ENCODE results near the gene ZNF432.
"Not testable (repeated sequence)": the region's sequence is repeated elsewhere in the genome, so short reads cannot be mapped to it uniquely, and the experiment has no call there.

ZNF432 gene

DNA sequence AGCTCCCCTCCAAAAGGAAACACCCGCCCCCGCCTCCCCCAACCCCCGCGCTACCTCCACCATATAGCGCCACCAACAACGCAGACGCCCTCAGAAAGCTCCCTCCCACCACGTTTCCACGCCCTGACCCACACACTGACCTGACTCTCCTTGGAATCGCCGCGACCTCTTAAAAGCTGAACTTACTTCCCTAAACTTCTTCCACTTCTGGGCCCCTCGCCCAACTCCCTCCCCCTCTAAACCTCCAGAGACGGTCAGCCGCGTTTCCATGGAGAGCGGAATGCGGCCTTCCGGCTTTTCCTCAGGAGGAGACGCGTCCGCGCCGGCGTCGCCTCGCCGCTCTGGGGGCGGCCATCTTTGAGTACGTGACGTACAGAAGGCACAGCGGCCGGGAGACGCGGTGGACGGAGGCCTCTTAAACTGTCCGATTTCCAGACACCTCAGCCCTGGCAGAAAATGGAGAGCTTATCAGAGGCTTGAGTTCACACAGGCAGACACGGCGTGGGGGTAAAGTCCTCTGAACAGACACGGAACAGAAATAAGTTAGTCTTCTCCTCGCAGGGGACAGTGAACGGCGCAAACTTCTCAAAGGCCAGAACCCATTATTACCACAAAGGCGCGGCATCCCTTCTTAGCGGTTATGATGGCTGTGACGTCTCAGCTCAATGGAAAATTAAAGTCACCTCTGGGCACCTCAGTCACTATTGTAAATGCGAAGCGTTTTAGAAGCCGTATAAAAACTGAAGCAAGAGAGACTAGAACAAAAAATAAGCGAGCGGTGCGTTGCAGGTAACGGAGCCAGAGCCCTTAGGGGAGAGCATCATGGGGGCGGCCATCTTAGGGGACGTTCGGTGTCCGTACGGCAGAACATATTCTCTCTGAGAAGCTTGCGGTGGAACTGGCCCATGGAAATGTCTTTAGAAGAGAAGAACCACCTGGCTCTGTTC lies at the start of gene ZNF432:
Gene ZNF432, minus strand, starts transcription at position 284 of the 947 bp plus-strand sequence. CDS start 1,970 bp downstream, outside the sequence.
- peak; percentile 96 for DNase-seq (ENCODE audit: low spot score)

GRCh38 chr19:52096416-52096815 lies 47.8 kb upstream of the ZNF432 start:
- DNase-seq (ENCODE audit: low spot score) = not testable (repeated sequence)

DNA sequence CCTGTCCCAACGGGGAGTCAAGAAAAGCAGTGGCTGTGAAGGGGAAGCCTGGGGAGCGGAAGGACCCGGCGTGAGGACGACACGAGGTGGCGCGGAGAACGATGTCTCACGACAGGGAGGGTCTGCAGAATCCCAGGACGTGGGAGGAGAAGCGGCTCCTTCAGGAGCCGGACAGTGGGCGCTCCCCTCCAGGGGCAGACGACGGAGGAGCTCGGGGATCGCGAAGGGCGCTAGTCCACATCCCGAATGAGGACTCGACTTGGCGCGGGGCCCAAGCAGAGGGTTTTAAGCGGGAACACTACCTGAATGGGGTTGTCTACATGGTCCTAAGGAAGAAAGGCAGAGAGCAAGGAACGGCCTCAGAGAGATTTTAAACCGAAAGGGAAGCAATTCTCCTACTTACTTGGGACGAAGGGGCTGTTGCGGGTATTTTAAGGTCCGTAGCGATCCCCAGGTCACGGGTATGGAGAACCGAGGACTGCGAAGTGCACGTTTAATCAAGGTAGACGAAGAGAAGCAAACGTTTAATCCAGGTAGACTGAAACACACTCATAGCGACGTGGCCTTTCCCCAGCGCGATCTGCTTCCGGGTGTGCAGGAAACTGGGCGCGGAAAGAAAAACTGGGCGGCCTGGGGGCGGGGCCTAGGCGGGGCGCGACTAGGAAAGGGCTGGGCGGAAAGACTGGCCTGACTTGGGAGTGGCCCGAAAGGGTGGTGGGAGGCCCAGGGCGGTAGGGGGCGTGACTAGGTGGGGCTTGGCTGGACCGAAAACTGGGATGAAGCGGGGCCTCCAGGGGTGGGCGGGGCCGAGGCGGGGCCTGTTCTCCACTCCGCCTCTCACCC lies 46.8 kb upstream of the ZNF432 start, which contains the start of gene ZNF841:
Gene ZNF841, minus strand, starts transcription at position 594 of the 843 bp plus-strand sequence. CDS start 10,964 bp downstream, outside the sequence.
- peak; percentile 96 for DNase-seq (ENCODE audit: low spot score)

DNA sequence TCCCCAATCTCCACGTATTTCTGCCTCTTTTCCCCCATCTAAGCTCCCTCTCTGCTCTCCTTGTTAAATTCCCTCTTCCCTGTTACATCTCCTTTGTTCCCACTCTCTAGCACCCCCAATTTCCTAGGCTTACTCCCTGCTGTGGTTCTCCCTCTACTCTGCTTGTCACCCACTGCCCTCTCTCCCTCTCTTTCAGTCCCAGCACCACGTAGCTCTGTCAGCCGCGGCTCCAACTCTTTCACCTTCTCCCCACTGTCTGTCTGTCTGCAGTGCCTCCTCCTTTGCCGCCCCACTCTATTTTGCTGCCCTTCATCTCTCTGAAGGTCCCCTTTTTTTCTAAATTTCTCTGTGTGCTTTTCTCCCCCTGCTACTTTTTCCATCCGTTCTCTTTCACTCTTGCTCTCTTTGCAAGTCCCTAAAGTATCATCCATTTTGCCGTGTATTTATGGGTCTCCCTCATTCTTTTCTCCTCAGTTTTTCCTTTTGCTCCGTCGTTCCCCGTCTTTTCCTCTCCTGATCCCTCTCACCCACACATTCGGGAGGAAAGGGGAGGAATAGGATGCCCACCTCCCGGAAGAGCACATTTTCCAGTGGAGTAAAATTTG lies 46.0 kb upstream of the ZNF432 start:
- no peak for DNase-seq (ENCODE audit: low spot score)

DNA sequence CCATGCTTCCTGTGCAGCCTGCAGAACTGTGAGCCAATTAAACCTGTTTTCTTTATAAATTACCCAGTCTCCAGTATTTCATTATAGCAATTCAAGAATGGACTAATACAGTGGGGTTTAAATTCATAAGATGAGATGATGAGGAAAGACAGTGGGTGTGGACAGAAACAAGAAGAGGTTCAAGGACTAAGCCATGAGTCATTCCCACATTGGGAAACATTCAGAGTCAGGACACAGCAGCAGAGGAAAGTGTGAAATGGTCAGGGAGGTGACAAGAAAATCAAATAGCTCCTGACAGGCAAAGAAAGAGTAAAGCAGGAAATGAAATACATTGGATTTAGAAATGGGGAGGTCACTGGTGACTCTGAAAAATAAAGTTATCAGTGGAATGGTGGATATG lies 37.8 kb upstream of the ZNF432 start:
- no peak for DNase-seq (ENCODE audit: low spot score)

DNA sequence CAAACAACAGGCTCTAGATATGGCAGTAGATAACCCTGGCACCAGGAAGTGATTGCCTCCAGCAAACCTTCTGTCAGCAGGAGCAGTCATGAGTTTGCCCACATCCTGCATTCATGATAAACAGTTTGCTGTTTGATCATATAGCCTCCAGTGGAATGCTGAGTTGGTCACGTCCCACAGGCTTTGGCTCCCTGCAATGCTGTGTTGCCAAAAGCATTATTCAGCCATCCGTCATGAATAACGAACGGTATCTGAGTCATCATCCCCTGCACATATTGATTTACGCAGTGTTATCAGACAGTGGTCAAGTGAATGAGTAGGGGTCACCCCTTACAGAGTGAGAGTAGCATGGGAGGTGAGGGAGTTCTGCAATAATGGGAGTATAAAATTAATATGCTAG lies 21.9 kb upstream of the ZNF432 start:
- DNase-seq (ENCODE audit: low spot score) = no peak

GRCh38 chr19:52069653-52070052 lies 21.0 kb upstream of the ZNF432 start:
- no peak for DNase-seq (ENCODE audit: low spot score)

DNA sequence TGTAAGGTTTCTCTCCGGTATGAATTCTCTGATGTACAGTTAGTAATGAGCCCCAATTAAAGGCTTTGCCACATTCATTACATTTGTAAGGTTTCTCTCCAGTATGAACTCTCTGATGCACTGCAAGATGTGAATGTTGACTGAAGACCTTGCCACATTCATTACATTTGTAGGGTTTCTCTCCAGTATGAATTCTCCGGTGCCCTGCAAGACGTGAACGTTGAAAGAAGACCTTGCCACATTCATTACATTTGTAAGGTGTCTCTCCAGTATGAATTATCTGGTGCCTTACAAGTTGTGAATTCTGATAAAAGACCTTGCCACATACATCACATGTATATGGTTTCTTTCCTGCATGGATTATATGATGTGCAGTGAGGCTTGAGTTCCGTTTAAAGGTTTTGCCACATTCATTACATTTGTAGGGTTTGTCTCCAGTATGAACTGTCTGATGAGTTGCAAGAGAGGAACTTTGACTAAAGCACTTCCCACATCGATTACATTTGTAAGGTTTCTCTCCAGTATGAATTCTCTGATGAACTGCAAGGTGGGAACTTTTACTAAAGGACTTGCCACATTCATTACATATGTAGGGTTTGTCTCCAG lies 17.7 kb upstream of the ZNF432 start:
- DNase-seq (ENCODE audit: low spot score) = no peak

- no peak for DNase-seq (ENCODE audit: low spot score)
Observed at GRCh38 chr19:52065399-52065798, 16.8 kb upstream of the ZNF432 start.

DNA sequence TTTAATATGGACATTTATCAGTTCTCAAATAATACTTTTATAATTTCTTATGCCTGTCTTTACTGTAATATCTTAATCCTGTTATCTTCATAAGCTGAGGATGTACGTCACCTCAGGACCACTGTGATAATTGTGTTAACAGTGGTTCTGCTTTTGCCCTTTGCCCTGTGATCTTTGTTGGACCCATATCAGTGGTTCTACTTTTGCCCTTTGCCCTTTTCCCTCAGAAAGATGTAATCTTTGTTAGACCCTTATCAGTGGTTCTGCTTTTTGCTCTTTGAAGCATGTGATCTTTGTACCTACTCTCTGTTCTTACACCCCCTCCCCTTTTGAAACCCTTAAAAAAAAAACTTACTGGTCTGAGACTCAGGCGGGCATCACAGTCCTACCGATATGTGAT lies 7.8 kb upstream of the ZNF432 start:
- not testable (repeated sequence) for DNase-seq (ENCODE audit: low spot score)

DNA sequence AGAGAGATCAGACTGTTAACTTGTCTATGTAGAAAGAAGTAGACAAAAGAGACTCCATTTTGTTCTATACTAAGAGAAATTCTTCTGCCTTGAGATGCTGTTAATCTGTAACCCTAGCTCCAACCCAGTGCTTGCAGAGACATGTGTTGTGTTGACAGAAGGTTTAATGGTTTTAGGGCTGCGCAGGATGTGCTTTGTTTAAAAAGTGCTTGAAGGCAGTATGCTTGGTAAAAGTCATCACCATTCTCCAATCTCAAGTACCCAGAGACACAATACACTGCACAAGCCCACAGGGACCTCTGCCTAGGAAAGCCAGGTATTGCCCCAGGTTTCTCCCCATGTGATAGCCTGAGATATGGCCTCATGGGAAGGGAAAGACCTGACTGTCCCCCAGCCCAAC lies 3.1 kb upstream of the ZNF432 start:
- DNase-seq (ENCODE audit: low spot score) = not testable (repeated sequence)

GRCh38 chr19:52039169-52039568 lies 9.5 kb downstream of the ZNF432 start:
- no peak for DNase-seq (ENCODE audit: low spot score)

GRCh38 chr19:52034051-52034728 lies 14.4 kb downstream of the ZNF432 start:
- DNase-seq (ENCODE audit: low spot score) = no peak

DNA sequence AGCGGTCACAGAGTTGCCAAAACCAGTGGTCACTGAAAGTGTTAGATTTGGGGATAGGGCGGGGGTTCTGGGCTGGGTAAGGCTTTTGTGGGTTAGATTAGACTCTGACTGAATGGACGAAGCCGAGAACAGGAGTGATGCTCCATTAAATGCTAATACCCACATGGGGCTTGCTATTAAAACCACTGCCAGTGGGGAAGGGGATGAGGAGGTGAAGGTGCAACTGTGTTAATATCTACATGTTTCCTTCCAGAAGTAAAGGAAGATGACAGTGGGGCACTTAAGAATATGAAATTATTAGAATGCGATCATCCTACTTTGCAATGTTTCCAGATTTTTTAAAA lies 19.9 kb downstream of the ZNF432 start:
- no peak for DNase-seq (ENCODE audit: low spot score)

- peak; percentile 94 for DNase-seq (ENCODE audit: low spot score)
Observed at GRCh38 chr19:52028027-52028779, 20.4 kb downstream of the ZNF432 start, which contains the start of gene ZNF614. TSS of gene ZNF614 (minus strand) at chr19:52028379. CDS start at chr19:52025745, 2,634 bp downstream.

DNA sequence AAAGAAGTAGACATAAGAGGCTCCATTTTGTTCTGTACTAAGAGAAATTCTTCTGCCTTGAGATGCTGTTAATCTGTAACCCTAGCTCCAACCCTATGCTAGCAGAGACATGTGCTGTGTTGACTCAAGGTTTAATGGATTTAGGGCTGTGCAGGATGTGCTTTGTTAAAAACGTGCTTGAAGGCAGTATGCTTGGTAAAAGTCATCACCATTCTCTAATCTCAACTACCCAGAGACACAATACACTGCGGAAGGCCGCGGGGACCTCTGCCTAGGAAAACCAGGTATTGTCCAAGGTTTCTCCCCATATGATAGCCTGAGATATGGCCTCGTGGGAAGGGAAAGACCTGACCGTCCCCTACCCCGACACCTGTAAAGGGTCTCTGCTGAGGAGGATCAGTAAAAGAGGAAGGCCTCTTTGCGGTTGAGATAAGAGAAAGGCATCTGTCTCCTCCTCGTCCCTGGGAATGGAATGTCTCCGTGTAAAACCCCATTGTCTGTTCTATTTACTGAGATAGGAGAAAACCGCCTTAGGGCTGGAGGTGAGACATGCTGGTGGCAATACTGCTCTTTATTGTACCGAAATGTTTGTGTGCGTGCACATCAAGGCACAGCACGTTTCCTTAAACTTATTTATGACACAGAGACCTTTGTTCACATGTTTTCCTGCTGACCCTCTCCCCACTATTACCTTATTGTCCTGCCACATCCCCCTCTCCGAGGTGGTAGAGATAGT lies 22.2 kb downstream of the ZNF432 start:
- not testable (repeated sequence) for DNase-seq (ENCODE audit: low spot score)

DNA sequence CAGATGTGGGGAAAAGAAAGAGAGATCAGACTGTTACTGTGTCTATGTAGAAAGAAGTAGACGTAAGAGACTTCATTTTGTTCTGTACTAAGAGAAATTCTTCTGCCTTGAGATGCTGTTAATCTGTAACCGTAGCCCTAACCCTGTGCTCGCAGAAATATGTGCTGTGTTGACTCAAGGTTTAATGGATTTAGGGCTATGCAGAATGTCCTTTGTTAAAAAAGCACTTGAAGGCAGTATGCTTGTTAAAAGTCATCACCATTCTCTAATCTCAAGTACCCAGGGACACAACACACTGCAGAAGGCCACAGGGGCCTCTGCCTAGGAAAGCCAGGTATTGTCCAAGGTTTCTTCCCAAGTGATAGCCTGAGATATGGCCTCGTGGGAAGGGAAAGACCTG lies 24.2 kb downstream of the ZNF432 start:
- not testable (repeated sequence) for DNase-seq (ENCODE audit: low spot score)

GRCh38 chr19:52022193-52022592 lies 26.4 kb downstream of the ZNF432 start:
- no peak for DNase-seq (ENCODE audit: low spot score)

DNA sequence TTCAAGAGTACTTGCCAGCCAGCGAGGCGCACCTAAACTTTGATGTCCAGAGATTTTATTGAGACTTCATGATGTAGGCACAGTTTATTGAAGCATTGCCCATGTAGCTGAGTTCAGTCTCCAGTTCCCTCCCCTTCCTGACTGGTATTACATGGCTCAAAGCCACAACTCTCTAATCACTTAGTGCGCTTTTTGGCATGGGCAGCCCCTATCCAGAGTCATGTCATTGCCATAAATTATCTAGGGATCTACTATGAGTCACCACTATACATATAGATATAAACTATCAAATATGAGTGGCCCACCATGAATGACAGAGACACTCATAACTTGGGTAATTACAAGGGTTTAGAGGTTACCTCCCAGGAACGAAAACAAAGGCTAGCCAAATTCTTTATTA lies 28.1 kb downstream of the ZNF432 start:
- DNase-seq (ENCODE audit: low spot score) = no peak

DNA sequence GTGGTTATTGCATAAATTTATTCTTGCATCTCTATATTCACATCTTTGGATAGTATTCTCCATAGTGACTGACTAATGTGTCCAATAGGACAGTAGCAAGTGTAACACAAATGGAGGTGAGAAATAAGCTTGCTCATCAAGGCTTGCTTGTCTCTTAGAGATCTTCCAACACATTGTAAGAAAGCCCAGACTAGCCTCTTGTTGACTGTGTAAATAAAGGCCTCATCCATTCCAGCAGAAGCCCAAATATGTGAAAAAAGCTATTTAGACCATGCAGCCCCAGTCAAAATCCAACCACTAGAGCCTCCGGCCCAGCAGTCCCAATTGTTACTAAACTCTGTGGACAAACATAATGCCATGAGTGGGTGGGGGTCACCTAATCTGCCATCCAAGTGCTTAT lies 38.0 kb downstream of the ZNF432 start:
- DNase-seq (ENCODE audit: low spot score) = no peak

All from left forelimb (tissue), 1 donor.